MCF 10A (cell line): ENCODE data around the gene GNAT2. TPM values are rescaled to one million over a fixed set of nuclear protein-coding genes. Genes with fewer than 3 reads are reported as not detected.

Experiments
- BruUV-seq: library from RNA; stranded (reverse); fragments of 400-500 nt; replicated peaks from 2 replicates; lab custom pipeline; 2021; lab: Mats Ljungman, UMichigan
- CTCF ChIA-PET: fragments of 300-600 bp; sonication (Branson Sonifier 250); formaldehyde crosslinking; extraction: SDS; loops from one replicate; lab custom pipeline; 2021; ENCODE audit warnings: antibody characterized with exemption, inconsistent platforms; lab: Yijun Ruan, JAX
- POLR2A ChIA-PET: fragments of 300-600, 350-650 bp; sonication (Branson Sonifier 250); formaldehyde crosslinking; extraction: SDS; loops from one replicate; lab custom pipeline; 2020; ENCODE audit warnings: antibody characterized with exemption, inconsistent platforms; lab: Yijun Ruan, JAX
- DNase-seq: peaks from one replicate; pipeline ENCODE4 v3.0.0-alpha.2; 2018; ENCODE audit not compliant: unreplicated experiment
- H3K27ac Mint-ChIP-seq: one replicate; pipeline ENCODE4 v1.8.0; 2022; ENCODE audit warnings: mild to moderate bottlenecking, low read depth, mixed read lengths; ENCODE audit not compliant: unreplicated experiment
- H3K27me3 Mint-ChIP-seq: one replicate; pipeline ENCODE4 v1.8.0; 2022; ENCODE audit warnings: mixed read lengths; ENCODE audit not compliant: insufficient read depth, unreplicated experiment
- H3K36me3 Mint-ChIP-seq: one replicate; pipeline ENCODE4 v1.8.0; 2022; ENCODE audit warnings: mild to moderate bottlenecking, moderate library complexity, mixed read lengths; ENCODE audit not compliant: insufficient read depth, unreplicated experiment
- H3K4me1 Mint-ChIP-seq: one replicate; pipeline ENCODE4 v1.8.0; 2022; ENCODE audit warnings: mixed read lengths; ENCODE audit not compliant: insufficient read depth, unreplicated experiment
- H3K4me3 Mint-ChIP-seq: one replicate; pipeline ENCODE4 v1.8.0; 2022; ENCODE audit warnings: mild to moderate bottlenecking, moderate library complexity, mixed read lengths; ENCODE audit not compliant: unreplicated experiment
- H3K9me3 Mint-ChIP-seq: one replicate; pipeline ENCODE4 v1.8.0; 2022; ENCODE audit warnings: mixed read lengths; ENCODE audit not compliant: unreplicated experiment
- CTCF ChIP-seq: fragments of 200-600 bp; IDR thresholded peaks from one replicate; pipeline ENCODE4 v1.8.0; 2022; ENCODE audit warnings: antibody characterized with exemption, mild to moderate bottlenecking; ENCODE audit not compliant: unreplicated experiment
- intact Hi-C: fragments of 100-400 bp; cut with micrococcal nuclease; formaldehyde crosslinking; loops from 2 replicates; pipeline ENCODE4 v1.14.1; 2022
- total RNA-seq: library from RNA; stranded (reverse); gene quantifications from 2 replicates; pipeline ENCODE4 v1.2.3, GENCODE V29; 2022

GNAT2 gene
- total RNA-seq, 1 experiment from 2014 or later: not detected

GRCh38 chr1:109570414-109570813 lies 49.0 kb downstream of the GNAT2 start:
- H3K9me3 Mint-ChIP-seq: no peaks in the 10 kb centered on the region
- no TSS peak for BruUV-seq
- H3K27me3 Mint-ChIP-seq: no peaks in the 10 kb centered on the region
- no peak for DNase-seq
- no peak for TF ChIP-seq CTCF
- ChIA-PET POLR2A (interaction anchor here (2.5 kb wide), 1 partner anchor 22 kb away, joined by 18 read pairs; the partner anchor contains the start of gene GNAI3), CTCF (interaction anchor here (0.9 to 1.2 kb wide), 2 partner anchors 43 to 69 kb away, joined by 3 to 4 read pairs; no protein-coding TSS in a partner anchor)
- intact Hi-C loops: no loop called here
- peaks cover 6% of the 10 kb centered on the region for H3K36me3 Mint-ChIP-seq
- H3K4me1 Mint-ChIP-seq: peaks cover 9% of the 10 kb centered on the region
- no peak overlapping the region for H3K4me3 Mint-ChIP-seq
- no peak overlapping the region for H3K27ac Mint-ChIP-seq

GRCh38 chr1:109569323-109569722 lies 50.1 kb downstream of the GNAT2 start:
- Mint-ChIP-seq H3K4me3 (no peak overlapping the region), H3K36me3 (peaks cover 9% of the 10 kb centered on the region), H3K27me3 (no peaks in the 10 kb centered on the region), H3K4me1 (peaks cover 17% of the 10 kb centered on the region), H3K9me3 (no peaks in the 10 kb centered on the region), H3K27ac (no peak overlapping the region)
- POLR2A ChIA-PET: interaction anchor here (1.0 to 2.5 kb wide), 2 partner anchors 10 to 21 kb away, joined by 3 to 18 read pairs; partner anchors contain the start of gene GNAI3
- intact Hi-C loops: no loop called here
- BruUV-seq: no TSS peak
- CTCF ChIA-PET: interaction anchor here (0.5 to 1.3 kb wide), 7 partner anchors 21 to 1450 kb away, joined by 3 to 8 read pairs (median 4); partner anchors contain the start of gene GNAI3
- no peak for DNase-seq
- no peak for TF ChIP-seq CTCF

DNA sequence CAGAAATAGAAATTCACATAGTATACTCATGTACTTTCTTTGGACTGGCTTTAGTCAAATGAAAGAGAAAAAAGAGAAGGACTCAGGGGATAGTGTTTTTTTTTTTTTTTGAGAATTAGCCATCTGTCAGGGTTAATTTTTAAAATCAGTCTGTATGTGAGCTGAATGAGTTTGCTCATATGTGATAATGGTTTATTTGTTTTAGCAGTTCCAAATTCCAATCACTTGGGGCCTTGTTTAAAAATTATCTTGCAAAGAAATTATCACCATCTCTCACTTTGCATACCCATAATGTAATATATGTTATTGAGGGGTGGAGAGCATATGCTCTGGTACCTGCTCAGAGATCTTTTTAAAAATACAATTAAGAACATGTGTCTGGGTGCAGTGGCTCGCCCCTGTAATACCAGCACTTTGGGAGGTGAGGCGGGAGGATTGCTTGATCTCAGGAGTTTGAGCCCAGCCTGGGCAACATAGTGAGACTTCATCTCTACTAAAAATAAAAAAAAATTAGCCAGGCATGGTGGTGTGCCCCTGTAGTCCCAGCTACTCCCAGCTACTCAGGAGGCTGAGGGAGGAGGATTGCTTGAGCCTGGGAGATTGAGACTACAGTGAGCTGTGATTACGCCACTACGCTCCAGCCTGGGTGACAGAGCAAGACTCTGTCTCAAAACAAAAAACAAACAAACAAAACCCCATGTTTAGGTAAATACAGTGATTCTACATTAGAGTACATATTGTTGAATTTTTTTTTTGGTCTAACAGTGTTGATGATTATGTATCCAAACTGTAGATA lies 51.3 kb downstream of the GNAT2 start:
- Mint-ChIP-seq H3K27ac (no peak overlapping the region), H3K36me3 (peaks cover 9% of the 10 kb centered on the region), H3K27me3 (no peaks in the 10 kb centered on the region), H3K4me3 (no peak overlapping the region), H3K4me1 (peaks cover 21% of the 10 kb centered on the region), H3K9me3 (no peaks in the 10 kb centered on the region)
- no peak for TF ChIP-seq CTCF
- intact Hi-C loops: no loop called here
- POLR2A ChIA-PET: interaction anchor here (0.9 to 2.7 kb wide), 3 partner anchors 8 to 19 kb away, joined by 3 to 20 read pairs (median 3); partner anchors contain the start of gene GNAI3
- BruUV-seq: no TSS peak
- CTCF ChIA-PET: interaction anchor here (0.6 to 0.9 kb wide), 2 partner anchors 19 to 45 kb away, joined by 3 read pairs; no protein-coding TSS in a partner anchor
- DNase-seq: no peak

- TF ChIP-seq CTCF: no peak
- no TSS peak for BruUV-seq
- H3K9me3 Mint-ChIP-seq: no peaks in the 10 kb centered on the region
- no peak for DNase-seq
- peaks cover 14% of the 10 kb centered on the region for H3K4me1 Mint-ChIP-seq
- H3K4me3 Mint-ChIP-seq: no peak overlapping the region
- ChIA-PET POLR2A (interaction anchor here (0.7 to 2.7 kb wide), 3 partner anchors 8 to 203 kb away, joined by 3 to 20 read pairs (median 3); partner anchors contain the start of gene GNAI3), CTCF (no interaction called here)
- H3K27me3 Mint-ChIP-seq: no peaks in the 10 kb centered on the region
- peaks cover 9% of the 10 kb centered on the region for H3K36me3 Mint-ChIP-seq
- intact Hi-C loops: no loop called here
- H3K27ac Mint-ChIP-seq: no peak overlapping the region
Observed at GRCh38 chr1:109566982-109567381, 52.4 kb downstream of the GNAT2 start.
